GM18907 (cell line): ENCODE results near the gene NR5A1.

Experiments
- ATAC-seq: cut with Tn5 transposase; IDR thresholded peaks from one replicate; pipeline ENCODE4 v1.9.1; 2021; ENCODE audit warnings: mild to moderate bottlenecking, moderate library complexity; ENCODE audit not compliant: unreplicated experiment

Gene NR5A1

GRCh38 chr9:124514874-124515273 is 7.7 kb upstream of the NR5A1 start:
- ATAC-seq, result no peak

DNA sequence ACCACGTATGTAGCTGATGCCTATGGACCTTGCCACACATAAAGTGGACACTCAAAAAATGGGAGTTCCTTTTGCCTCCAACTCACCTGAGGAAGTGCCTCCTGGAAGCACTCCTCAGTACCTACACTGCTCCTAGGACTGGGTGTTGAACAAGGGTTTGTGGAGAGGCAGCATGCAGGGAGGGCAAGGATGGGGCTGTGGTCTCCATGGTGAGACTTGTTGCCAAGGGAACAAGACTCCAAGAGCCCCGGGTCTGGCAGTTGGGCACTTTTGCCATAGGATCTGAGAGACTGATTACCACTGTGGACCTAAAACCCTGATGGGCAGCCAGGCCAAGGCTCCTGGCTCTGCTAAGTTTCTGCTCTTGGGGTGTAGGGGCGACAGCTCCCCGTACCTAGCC is 6.9 kb upstream of the NR5A1 start:
- no peak for ATAC-seq

DNA sequence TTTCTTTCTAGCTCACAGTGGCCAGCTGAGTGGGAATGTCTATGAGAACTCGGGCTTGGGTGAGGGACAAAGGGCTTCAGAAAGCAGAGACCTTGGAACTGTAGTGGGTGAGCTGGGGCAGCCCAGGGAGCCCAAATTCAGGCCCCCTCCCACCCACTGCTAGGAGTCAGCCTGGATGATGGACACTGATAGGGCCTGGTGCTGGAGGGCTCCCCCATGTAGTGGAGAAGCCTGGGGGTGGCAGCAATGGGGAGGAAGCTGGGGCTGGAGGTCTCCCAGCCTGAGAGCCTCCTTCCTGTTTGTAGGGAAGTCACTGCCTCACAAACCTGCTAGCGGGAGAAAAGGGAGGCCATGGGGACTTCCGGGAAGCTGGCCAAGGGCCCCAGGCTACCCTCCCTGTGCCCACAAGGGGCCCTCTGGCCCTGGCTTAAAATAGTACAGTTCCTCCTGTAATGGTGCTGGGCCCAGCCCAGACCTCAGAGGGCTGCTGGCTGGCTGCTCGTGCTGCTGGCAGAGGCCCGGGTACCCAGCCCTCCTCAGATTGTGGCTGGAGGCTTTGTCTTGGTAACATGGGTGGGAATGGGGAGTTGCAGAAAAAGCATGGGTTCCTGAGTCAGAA is 6.3 kb upstream of the NR5A1 start:
- ATAC-seq, result no peak

GRCh38 chr9:124512806-124513204 is 5.6 kb upstream of the NR5A1 start:
- no peak for ATAC-seq

GRCh38 chr9:124511891-124512805 is 4.9 kb upstream of the NR5A1 start:
- no peak for ATAC-seq

DNA sequence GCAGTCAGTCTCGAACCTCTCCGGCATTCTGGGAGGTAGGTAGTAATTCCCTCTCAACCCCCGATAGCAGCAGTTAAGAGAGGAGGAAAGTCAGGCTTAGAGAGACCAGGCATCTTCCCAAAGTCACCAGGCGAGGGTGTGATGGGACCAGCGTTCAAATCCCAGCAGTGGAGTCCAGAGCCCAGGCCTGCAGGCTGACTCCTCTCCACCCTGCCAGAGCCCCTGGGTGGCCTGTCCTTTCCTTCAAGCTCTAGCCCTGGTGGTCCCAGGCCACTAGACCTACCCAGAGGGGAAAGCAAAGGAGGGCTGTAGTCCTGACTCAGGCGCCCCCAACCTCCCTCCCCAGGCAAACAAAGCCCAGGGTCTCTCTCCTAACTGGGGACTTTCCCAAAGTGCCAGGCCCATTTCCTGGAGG is 4.2 kb upstream of the NR5A1 start:
- ATAC-seq, result no peak

DNA sequence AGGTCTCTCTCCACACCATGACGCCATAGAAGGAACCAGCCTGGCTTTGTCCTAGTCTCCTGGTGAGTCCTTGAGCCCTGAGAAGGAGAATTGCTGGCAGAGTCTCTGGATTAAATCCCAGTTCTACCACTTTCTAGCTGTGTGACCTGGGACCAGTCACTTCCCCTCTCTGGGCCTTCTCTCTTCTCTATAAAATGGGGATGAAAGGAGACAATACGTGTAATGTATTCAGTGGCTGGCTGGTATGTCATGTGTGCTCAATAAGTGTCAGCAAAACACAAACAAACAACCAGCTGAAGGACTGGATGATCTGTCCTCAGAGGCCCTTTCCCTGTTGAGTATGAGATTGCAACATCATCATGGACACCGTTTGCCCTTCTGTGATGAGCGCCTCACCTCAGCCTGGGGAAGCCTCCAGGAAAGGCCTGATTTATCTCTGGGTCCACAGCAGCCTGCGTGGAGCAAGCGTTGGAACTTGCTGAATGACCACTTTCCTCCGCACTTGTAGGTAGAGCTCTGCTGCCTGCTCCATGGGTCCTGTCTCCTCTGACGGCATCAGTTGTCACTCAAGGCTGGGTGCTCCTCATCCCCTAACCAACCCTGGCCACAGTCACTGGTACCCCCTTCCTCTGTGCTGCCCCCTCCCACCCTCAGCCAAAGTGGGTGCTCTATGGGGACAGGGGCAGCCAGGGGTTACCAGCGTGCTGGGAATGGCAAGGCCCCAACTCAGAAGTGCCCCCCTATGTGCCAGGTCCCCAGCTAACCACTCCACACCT is 3.6 kb upstream of the NR5A1 start:
- ATAC-seq, result no peak

- no peak for ATAC-seq
Observed at GRCh38 chr9:124507880-124508423, 753 bp upstream of the NR5A1 start.

- ATAC-seq, result no peak
Observed at GRCh38 chr9:124506433-124506832, 766 bp downstream of the NR5A1 start.

DNA sequence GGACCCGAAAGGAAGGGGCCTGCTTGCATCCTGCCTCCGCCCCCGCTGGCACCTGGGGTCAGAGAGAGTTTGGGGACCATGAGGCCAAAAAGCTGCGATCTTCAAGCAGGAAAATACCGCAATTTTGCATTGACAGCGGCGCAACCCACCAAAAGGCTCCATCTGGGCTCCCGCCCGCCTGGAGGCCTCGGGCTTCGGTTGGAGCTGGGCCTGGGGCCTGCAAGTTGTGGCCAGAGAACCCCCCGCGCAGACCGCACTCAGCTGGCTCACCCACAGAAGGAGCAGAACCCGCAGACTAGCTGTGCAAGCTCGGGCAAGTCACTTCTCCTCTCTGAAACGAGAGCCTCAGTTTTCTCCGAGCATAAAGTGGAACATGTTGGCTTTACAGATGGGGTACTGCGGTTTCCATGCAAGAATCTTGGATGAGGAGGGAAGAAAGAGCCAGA is 1.3 kb downstream of the NR5A1 start:
- no peak for ATAC-seq

- no peak for ATAC-seq
Observed at GRCh38 chr9:124505006-124505900, 1.9 kb downstream of the NR5A1 start.

DNA sequence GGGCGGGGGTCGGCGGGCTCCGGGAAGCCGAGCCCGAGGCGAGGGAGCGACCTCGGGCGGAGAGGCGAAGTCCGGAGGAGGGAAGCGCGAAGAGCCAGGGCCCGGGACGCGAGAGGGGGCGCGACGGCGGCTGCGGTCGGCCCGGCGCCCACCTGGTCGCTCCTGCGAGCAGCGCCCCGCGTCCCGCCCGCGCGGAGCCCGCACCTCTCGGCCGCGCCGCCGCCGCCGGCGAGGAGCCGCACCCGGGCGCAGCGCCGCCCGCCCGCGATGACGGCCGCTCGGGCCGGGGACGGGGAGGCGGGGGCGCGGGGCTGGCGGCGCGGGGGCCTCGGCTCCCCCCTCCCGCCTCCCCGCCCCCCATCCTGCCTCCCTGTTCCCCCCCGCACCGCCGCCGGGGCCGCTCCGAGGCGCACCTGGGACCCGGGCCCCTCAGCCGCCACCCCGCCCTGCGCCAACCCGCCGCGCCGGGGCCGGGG is 2.6 kb downstream of the NR5A1 start:
- ATAC-seq, result no peak

DNA sequence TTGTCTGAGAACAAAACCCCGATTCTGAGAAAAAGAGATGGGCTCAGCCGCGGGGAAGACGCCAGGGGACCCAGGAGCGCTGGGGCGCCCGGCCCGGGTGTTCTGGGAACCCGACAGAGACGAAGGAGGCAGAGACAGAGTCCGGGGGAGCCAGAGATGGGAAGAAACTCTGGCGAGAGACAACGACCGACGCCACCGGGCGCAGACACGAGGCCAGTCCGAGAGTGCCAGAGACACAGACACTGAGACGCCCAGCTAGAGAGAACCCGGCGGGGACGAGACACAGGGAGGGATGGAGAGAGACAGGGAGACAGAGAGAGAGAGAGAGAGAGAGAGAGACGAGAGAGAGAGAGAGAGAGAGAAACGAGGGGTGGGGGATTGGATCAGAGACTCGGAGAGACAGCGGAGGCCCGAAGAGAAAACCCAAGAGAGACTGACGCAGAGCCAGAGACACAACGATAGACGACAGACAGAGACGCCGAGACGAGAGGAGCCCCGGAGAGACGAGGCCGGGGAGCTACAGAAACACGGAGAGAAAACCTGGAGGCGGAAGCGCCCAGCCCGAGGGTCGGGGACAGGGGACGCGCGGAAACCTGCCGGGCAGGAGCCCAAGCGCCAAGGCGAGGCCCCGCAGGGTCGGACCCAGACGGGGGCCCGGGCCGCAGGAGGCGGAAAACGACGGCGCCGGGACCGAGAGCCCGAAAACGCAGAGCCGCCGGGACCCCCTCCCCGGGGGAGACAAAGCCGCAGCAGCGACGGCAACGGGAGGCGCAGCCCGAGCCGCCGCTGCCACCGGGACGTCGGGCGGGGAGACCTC is 3.3 kb downstream of the NR5A1 start:
- no peak for ATAC-seq

GRCh38 chr9:124502711-124503702 is 4.2 kb downstream of the NR5A1 start:
- ATAC-seq, result no peak

GRCh38 chr9:124501771-124502320 is 5.4 kb downstream of the NR5A1 start:
- no peak for ATAC-seq

GRCh38 chr9:124500796-124501611 is 6.2 kb downstream of the NR5A1 start:
- no peak for ATAC-seq
